K562 (cell line): ENCODE results near the gene TYW1. TPM values are rescaled to one million over a fixed set of nuclear protein-coding genes. Genes with fewer than 3 reads are reported as not detected.
"Not testable (repeated sequence)": the region's sequence is repeated elsewhere in the genome, so short reads cannot be mapped to it uniquely, and the experiment has no call there.

Source experiments
- ATAC-seq: fragments of 200-7000 bp; cut with Tn5 transposase; 3 replicates; pipeline ENCODE4 v1.9.1; 2020; ENCODE audit warnings: moderate library complexity
- BruUV-seq: library from RNA; stranded (reverse); fragments of 400-500 nt; replicated peaks from 2 replicates; lab custom pipeline; 2021; lab: Mats Ljungman, UMichigan
- CTCF ChIA-PET: fragments of 300-600 bp; formaldehyde crosslinking; extraction: SDS; loops from one replicate; lab custom pipeline; 2021; ENCODE audit warnings: low intra/inter-chr PET ratio; lab: Yijun Ruan, JAX
- POLR2A ChIA-PET: fragments of 300-600, 350-650 bp; sonication (Branson Sonifier 250); formaldehyde crosslinking; extraction: SDS; loops from one replicate; lab custom pipeline; 2021; ENCODE audit warnings: antibody characterized with exemption, inconsistent platforms; lab: Yijun Ruan, JAX
- DNase-seq, 4 experiments: peaks; one replicate each; pipeline versions ENCODE4 v3.0.0 to v3.0.0-alpha.2; 2011 to 2018; ENCODE audit warnings: low spot score in 3 of 4, mixed read lengths in 3 of 4; ENCODE audit errors: extremely low read depth in 1 of 4
- FAIRE-seq: peaks from 2 replicates; lab custom pipeline; 2011; peaks lifted over from hg19 to GRCh38; lab: Jason Lieb, UNC
- H2AFZ ChIP-seq: 2 replicates; pipeline ENCODE4 v1.6.0; 2011; ENCODE audit warnings: low read depth, low read length, control low read depth, inconsistent platforms
- H3K27ac ChIP-seq: fragments of 200-600 bp; 3 replicates; pipeline ENCODE4 v1.8.0; 2011; ENCODE audit warnings: low read depth, mild to moderate bottlenecking, control low read depth, inconsistent platforms, low read length, moderate library complexity, mixed read lengths; ENCODE audit errors: extremely low read depth
- H3K27me3 ChIP-seq, 2 experiments: fragments of 300-600 bp in 1 of 2; 2 replicates in 1 of 2; 3 replicates in 1 of 2; pipeline versions ENCODE4 v1.6.0 to v1.8.0; 2011; ENCODE audit warnings: inconsistent platforms in 2 of 2, low read length in 2 of 2, mild to moderate bottlenecking in 1 of 2, mixed read lengths in 1 of 2, moderate library complexity in 1 of 2; ENCODE audit not compliant: control insufficient read depth in 2 of 2, insufficient read depth in 2 of 2
- H3K36me3 ChIP-seq: fragments of 300-600 bp; 3 replicates; pipeline ENCODE4 v1.8.0; 2011; ENCODE audit warnings: mild to moderate bottlenecking, low read length, inconsistent platforms; ENCODE audit not compliant: control insufficient read depth, insufficient read depth
- H3K4me1 ChIP-seq, 2 experiments: fragments of 200-600 bp in 1 of 2; replicated peaks in 1 of 2; 2 replicates in 1 of 2; 3 replicates in 1 of 2; pipeline versions ENCODE4 v1.5.1 to v1.8.0; 2011; ENCODE audit warnings: inconsistent platforms in 2 of 2, low read length in 2 of 2, mild to moderate bottlenecking in 1 of 2, mixed read lengths in 1 of 2, moderate library complexity in 1 of 2; ENCODE audit not compliant: control insufficient read depth in 2 of 2, insufficient read depth in 2 of 2
- H3K4me2 ChIP-seq: 2 replicates; pipeline ENCODE4 v1.6.1; 2011; ENCODE audit warnings: low read length, control low read depth, inconsistent platforms, mixed read lengths; ENCODE audit not compliant: insufficient read depth
- H3K4me3 ChIP-seq: fragments of 200-600 bp; sonication (generic), shearing (Covaris generic); 2 replicates; pipeline ENCODE4 v1.5.1; 2016; ENCODE audit warnings: control low read depth, inconsistent platforms
- H3K79me2 ChIP-seq: fragments of 200-600 bp; 3 replicates; pipeline ENCODE4 v1.8.0; 2011; ENCODE audit warnings: low read length, inconsistent platforms; ENCODE audit not compliant: control insufficient read depth, insufficient read depth
- H3K9ac ChIP-seq, 2 experiments: 2 replicates each; pipeline versions ENCODE4 v1.6.0 to v1.6.1; 2011; ENCODE audit warnings: low read depth in 2 of 2, low read length in 2 of 2, control low read depth in 1 of 2, inconsistent platforms in 1 of 2, mild to moderate bottlenecking in 1 of 2, mixed read lengths in 1 of 2; ENCODE audit not compliant: insufficient read depth in 1 of 2
- H3K9me1 ChIP-seq: one replicate; pipeline ENCODE4 v1.6.0; 2011; ENCODE audit warnings: inconsistent platforms, mild to moderate bottlenecking, low read length, moderate library complexity; ENCODE audit not compliant: control insufficient read depth, insufficient read depth
- H3K9me3 ChIP-seq: replicated peaks from 2 replicates; pipeline ENCODE4 v1.5.1; 2011; ENCODE audit warnings: low read depth, low read length, inconsistent platforms; ENCODE audit not compliant: control insufficient read depth, insufficient read depth
- H4K20me1 ChIP-seq: replicated peaks from 2 replicates; pipeline ENCODE4 v1.6.1; 2011; ENCODE audit warnings: low read length, inconsistent platforms, mixed read lengths; ENCODE audit not compliant: control insufficient read depth, insufficient read depth
- SPI1 ChIP-seq: IDR thresholded peaks from 2 replicates; pipeline ENCODE4 v1.6.1; 2011; ENCODE audit warnings: low read depth, low read length, control low read depth, borderline replicate concordance
- WGBS: fragments of 100-300 bp; shearing (Covaris generic); methylation state at CpG from one replicate; pipeline ENCODE4 v1.1.6; 2016; ENCODE audit warnings: low coverage, mixed read lengths; ENCODE audit not compliant: insufficient coverage; ENCODE audit errors: missing lambda C conversion rate; 5-methylcytosine and 5-hydroxymethylcytosine counted together
- in situ Hi-C: fragments of 300-500 bp; cut with MboI; formaldehyde crosslinking; loops from 4 replicates; pipeline ENCODE4 v1.15.0; 2018; ENCODE audit warnings: inconsistent platforms, mixed read lengths
- intact Hi-C: fragments of 100-400 bp; cut with micrococcal nuclease; formaldehyde crosslinking; loops from 2 replicates; pipeline ENCODE4 v1.14.2; 2022
- polyA plus RNA-seq, 8 experiments: library from polyadenylated mRNA; depleted of rRNA in 4 of 8; stranded (reverse) in 5 of 8; unstranded in 3 of 8; fragments of >200 nt; fragmentation: Nextera tagmentation in 2 of 8; fragmentation: Illumina TruSeq in 1 of 8; extraction: Ambion mirVana in 2 of 8; extraction: Trizol in 1 of 8; gene quantifications; 2 replicates each; pipeline versions ENCODE4 v1.2.1 to v1.2.3, GENCODE V29; 2011 to 2014; ENCODE audit warnings: inconsistent platforms in 1 of 8, missing spikeins in 1 of 8
- total RNA-seq, 7 experiments: library from RNA; depleted of rRNA in 6 of 7; stranded (reverse); fragments of >200 nt in 6 of 7; fragmentation: Illumina TruSeq in 2 of 7; extraction: Trizol in 2 of 7; gene quantifications; 2 replicates each; pipeline versions ENCODE4 v1.2.1 to v1.2.3, GENCODE V29; 2011 to 2021; ENCODE audit warnings: low replicate concordance in 1 of 7

TYW1 gene
- total and polyA plus RNA-seq, 9 of the 15 experiments (the other 6 are each of a cell fraction or from before 2014, with no cell fraction given): 17.4 to 32.0 (median 26.2) TPM

DNA sequence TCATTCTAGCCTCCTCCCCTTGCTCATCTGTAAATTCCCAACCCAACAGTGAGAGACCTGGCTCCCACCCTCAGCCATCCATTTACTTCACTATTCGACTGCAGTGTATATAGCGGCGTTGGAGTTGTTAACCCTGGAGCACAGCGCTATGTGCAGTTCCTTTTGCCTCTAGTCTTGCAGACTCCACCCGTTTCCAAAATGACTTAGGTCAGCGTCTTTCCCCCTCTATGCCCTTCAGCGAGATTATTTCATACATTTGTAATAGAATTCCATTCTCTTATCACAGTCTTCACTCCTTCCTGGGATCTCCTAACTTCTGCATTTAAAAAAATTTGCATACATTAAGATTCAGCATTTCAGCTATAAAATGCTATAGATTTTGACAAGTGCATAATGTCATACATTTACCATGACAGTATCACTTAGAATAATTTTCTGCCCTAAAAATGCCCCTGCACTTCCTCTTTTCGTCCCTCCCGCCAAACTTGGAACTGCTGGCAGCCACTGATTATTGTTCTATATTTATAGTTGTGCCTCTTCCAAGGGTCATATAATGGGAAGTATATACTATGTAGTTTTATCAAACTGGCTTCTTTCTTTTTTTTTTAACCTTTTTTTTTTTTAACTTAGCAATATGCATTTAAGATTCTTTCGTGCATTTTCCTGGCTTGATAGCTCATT, 215.2 kb downstream of the TYW1 start:
- DNase-seq, H3K27ac ChIP-seq, H3K79me2 ChIP-seq, H3K4me1 ChIP-seq, H2AFZ ChIP-seq, in situ Hi-C loops, H3K9ac ChIP-seq, H3K36me3 ChIP-seq, H3K9me3 ChIP-seq, BruUV-seq, H3K4me3 ChIP-seq, intact Hi-C loops, H3K27me3 ChIP-seq, ATAC-seq, H3K9me1 ChIP-seq, H3K4me2 ChIP-seq, H4K20me1 ChIP-seq, POLR2A ChIA-PET, FAIRE-seq, CTCF ChIA-PET: not testable (repeated sequence)
- WGBS: 68% methylated on average over 10 of the region's 10 CpGs
- TF ChIP-seq SPI1: peak; percentile 83

DNA sequence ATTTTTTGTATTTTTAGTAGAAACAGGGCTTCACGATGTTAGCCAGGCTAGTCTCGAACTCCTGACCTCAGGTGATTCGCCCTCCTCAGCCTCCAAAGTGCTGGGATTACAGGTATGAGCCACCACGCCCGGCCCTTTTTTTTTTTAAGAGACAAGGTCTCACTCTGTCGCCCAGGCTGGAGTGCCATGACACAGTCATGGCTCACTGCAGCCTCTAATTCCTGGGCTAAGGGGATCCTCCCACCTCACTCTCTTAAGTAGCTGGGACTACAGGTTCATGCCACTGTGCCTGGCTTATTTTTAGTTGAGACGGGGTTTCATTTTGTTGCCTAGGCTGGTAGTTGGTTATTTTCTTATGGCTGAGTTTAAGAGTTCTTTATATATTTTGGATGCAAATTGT, 216.4 kb downstream of the TYW1 start:
- H3K9ac ChIP-seq, POLR2A ChIA-PET, H4K20me1 ChIP-seq, in situ Hi-C loops, ATAC-seq, H3K4me1 ChIP-seq, intact Hi-C loops, H3K79me2 ChIP-seq, H3K9me1 ChIP-seq, H3K4me2 ChIP-seq, FAIRE-seq, H2AFZ ChIP-seq, CTCF ChIA-PET, H3K27me3 ChIP-seq, BruUV-seq, H3K4me3 ChIP-seq, H3K9me3 ChIP-seq, DNase-seq, H3K27ac ChIP-seq, H3K36me3 ChIP-seq: not testable (repeated sequence)
- WGBS: 79% methylated on average over 7 of the region's 7 CpGs

DNA sequence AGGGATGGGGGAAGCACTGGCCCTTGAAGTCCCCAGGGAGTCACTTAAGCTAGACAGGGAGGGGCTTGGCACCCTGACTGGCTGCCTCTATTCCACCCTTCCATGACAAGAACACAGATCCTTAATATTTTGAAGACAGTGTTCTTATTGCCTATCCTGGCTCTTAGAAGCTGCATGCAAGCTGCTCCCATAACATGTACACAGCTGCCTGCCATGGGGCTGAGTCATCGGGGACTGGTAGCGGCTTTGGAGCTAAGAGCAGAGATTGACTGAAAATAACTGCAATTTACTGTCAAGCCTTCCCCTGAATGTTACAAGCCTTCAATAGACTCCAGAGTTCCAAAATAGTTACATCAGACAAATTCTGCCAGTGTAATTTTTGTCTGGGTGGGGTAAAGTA, 226.9 kb downstream of the TYW1 start:
- H3K9ac ChIP-seq, H3K9me1 ChIP-seq, H2AFZ ChIP-seq, H3K79me2 ChIP-seq, H3K27ac ChIP-seq, H3K27me3 ChIP-seq, FAIRE-seq, BruUV-seq, intact Hi-C loops, in situ Hi-C loops, DNase-seq, H3K4me3 ChIP-seq, ATAC-seq, H4K20me1 ChIP-seq, CTCF ChIA-PET, H3K4me2 ChIP-seq, H3K36me3 ChIP-seq, H3K9me3 ChIP-seq, POLR2A ChIA-PET: not testable (repeated sequence)
- 97% methylated on average over 2 of the region's 2 CpGs for WGBS
- peaks cover 0 to 13% of the 10 kb centered on the region in 2 experiments; a peak in 3 of 5 replicates for H3K4me1 ChIP-seq
